ENCODE data around the gene PPP1CC.

Gene PPP1CC

GRCh38 chr12:110754101-110754793 lies 11.6 kb upstream of the PPP1CC start:
- DNase-seq = no peak

- DNase-seq = no peak
Observed at GRCh38 chr12:110750784-110751461, 8.2 kb upstream of the PPP1CC start.

- no peak for DNase-seq
Observed at GRCh38 chr12:110746550-110746949, 3.9 kb upstream of the PPP1CC start.

- DNase-seq = no peak
Observed at GRCh38 chr12:110745542-110746284, 3.0 kb upstream of the PPP1CC start.

DNA sequence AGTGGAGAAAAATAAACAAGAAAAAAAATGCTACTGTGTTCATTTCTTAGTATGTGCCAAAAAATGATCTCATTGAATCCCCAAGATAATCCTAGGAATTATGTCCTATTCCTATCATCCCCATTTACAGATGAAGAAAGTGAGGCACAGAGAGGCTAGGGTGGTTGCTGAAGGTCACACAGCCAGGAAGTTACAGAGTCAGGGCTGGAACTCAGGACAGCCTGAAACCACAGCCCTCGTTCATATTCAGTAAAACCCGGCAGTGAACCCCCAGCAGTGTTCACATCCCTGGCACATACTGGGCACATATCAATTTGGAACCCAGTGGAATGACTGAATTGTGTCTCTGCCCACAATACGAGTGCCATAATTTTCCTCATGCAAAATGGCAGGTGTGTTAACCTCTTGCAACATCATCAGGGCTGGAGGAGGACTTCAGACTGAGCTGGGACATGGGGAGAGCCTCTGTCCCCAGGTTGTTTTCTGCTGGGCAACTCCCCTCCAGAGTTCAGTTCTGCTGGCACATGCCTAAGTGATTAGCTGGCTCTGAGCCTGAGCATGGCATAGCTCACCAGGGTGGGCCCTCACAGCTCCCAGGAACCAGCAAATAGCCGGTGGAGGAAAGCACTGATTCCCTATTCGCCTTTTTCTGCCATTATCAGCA lies 2.0 kb upstream of the PPP1CC start:
- no peak for DNase-seq

- DNase-seq = no peak
Observed at GRCh38 chr12:110744151-110744571, 1.5 kb upstream of the PPP1CC start.

GRCh38 chr12:110743571-110744093 lies 941 bp upstream of the PPP1CC start:
- DNase-seq = no peak

DNA sequence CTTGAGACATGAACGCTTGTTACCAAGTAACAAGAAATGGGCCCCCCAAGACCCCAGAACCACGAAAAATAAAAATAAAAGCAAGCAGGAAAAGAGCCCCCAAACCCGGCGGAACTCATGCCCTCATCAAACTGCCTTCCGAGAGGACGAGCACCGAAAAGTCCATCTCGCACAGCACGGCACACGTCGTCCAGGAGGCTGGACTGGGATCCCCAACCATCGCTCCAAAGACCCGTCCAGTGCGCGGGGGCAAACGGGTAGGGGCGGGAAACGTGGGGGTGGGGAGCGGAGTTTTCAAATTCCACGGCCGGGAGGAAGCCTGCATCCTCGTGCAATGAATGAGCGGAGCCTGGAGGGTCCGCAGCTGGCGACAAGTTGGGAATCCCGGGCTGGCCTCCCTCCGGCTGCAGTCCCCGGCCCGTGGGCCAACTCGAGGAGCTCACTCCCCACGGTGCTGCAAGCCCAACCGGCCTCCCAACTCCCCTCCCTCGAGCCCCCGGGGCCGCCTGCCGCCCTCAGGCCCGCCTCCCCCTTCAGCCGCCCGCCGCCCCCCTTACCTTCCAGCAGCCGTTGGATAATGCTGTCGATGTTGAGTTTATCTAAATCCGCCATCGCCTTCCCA lies 484 bp downstream of the PPP1CC start:
- peak; percentile 18 for DNase-seq

- peak; percentile 64 for DNase-seq
Observed at GRCh38 chr12:110741341-110742095, 1.2 kb downstream of the PPP1CC start.

DNA sequence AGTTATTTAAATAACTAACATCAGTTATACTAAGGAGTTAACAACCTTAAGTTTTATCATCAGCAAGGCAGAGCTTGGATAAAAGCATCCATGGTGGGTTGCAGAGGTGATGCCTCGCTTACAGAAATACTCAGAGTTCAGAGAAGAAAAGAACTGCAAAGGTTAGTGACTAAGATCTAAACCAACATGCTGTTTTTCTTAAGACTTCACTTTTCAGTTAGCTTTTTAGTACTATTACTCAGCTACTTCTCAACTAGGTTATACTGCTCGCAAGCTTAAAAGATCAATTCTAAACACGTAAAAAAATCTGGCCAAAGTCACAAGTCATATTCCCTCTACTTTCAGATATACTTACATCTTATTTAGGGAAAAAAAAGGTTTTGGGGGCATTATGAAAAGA lies 2.8 kb downstream of the PPP1CC start:
- peak; percentile 73 for DNase-seq

- peak; percentile 28 for DNase-seq
Observed at GRCh38 chr12:110739488-110739887, 3.2 kb downstream of the PPP1CC start.

GRCh38 chr12:110737532-110737931 lies 5.2 kb downstream of the PPP1CC start:
- DNase-seq = no peak

DNA sequence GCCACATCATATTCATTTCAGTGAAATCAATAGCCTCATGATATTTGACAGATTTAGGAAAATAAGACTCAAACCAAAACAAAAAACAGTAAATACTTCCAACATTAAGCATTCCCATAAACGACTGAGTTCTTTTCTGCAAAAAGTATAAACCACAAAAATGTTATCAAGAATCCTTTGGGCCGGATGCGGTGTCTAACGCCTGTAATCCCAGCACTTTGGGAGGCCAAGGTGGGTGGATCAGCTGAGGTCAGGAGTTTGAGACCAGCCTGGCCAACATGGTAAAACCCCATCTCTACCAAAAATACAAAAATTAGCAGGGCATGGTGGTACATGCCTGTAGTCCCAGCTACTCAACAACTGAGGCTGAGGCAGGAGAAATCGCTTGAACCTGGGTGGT lies 5.7 kb downstream of the PPP1CC start:
- peak; percentile 36 for DNase-seq

GRCh38 chr12:110733900-110734299 lies 8.8 kb downstream of the PPP1CC start:
- DNase-seq = no peak

DNA sequence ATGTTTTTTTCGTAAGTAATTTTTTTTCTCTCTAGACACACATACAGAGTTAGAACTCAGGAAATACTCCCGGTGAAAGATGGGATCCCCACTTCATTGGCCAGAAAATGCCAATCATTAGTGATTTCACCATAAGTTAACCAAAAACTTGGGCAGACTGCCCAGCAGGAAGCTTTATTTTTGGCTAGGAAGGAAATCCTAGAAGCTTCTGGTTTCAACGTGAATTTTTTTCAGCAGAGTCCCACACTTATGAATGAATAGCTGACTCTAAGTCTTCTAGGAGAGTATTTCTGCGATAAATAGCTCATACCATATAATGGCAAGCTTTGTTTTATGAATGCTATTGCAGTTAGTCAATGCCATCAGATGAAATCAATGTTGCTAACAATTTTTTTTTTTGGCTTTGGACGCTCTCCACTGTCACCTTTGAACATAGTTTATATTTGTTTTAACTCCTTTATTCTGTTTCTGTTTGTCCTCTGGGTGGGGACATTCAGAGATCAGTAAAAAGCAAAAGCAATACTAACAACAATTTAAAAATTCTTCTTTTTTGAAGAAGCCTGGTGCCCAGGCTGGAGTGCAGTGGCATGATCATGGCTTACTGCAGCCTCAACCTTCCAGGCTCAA lies 9.5 kb downstream of the PPP1CC start:
- no peak for DNase-seq

- DNase-seq = no peak
Observed at GRCh38 chr12:110732572-110732971, 10.1 kb downstream of the PPP1CC start.

DNA sequence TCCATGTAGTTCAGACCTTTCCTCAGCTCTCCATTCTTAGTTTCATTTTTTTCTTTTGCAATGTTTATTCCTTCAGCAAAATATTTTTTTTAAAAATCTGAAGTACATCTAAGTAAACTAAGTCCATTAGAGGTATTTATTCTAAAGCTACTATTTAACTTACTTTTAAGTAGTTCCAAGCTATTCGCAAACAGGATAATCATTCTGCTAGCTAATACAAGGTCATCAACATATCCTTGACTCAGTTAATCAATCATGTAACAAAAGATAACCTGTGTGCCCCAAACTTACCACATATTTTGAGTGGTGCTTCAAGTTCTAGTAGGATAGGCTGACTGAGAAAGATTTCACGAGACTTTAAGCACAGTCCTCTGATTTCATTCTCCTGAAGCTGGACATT lies 11.2 kb downstream of the PPP1CC start:
- no peak for DNase-seq

GRCh38 chr12:110728628-110729027 lies 14.1 kb downstream of the PPP1CC start:
- no peak for DNase-seq

GRCh38 chr12:110726708-110727369 lies 15.9 kb downstream of the PPP1CC start:
- DNase-seq = no peak

- no peak for DNase-seq
Observed at GRCh38 chr12:110726028-110726427, 16.7 kb downstream of the PPP1CC start.

- no peak for DNase-seq
Observed at GRCh38 chr12:110725267-110725666, 17.4 kb downstream of the PPP1CC start.
